OCI-LY3 (cell line): ENCODE data around the gene THOC6.
A peak's percentile ranks its signal among the peaks of the same experiment; 100 is the strongest.

Source experiments
- H2AFZ ChIP-seq: fragments of 200-600, 300-600 bp; shearing (Covaris generic); 2 replicates; pipeline ENCODE4 v1.6.0; 2014; ENCODE audit warnings: antibody characterized with exemption, low read depth, low read length
- H3K27ac ChIP-seq: fragments of 200-600, 300-600 bp; sonication (generic); 2 replicates; pipeline ENCODE4 v1.5.1; 2014; ENCODE audit warnings: mild to moderate bottlenecking, low read length, moderate library complexity, mixed read lengths
- H3K27me3 ChIP-seq: fragments of 200-600, 300-600 bp; sonication (generic); 2 replicates; pipeline ENCODE4 v1.6.1; 2014; ENCODE audit warnings: low read depth, low read length, mixed read lengths
- H3K36me3 ChIP-seq: fragments of 200-600, 300-600 bp; sonication (generic); replicated peaks from 2 replicates; pipeline ENCODE3; 2014; ENCODE audit warnings: low read depth, low read length, mixed read lengths
- H3K4me1 ChIP-seq: fragments of 300-600, 200-600 bp; sonication (generic); 2 replicates; pipeline ENCODE4 v1.6.1; 2014; ENCODE audit warnings: low read length, mixed read lengths
- H3K4me2 ChIP-seq: fragments of 200-600, 300-600 bp; sonication (generic); 2 replicates; pipeline ENCODE4 v1.6.1; 2014; ENCODE audit warnings: low read length, mixed read lengths
- H3K4me3 ChIP-seq: fragments of 300-600, 200-600 bp; sonication (generic); 2 replicates; pipeline ENCODE4 v1.5.1; 2014; ENCODE audit warnings: antibody characterized with exemption, mild to moderate bottlenecking, low read length, moderate library complexity
- H3K79me2 ChIP-seq: fragments of 300-600, 200-600 bp; shearing (Covaris generic); 2 replicates; pipeline ENCODE4 v1.6.1; 2014; ENCODE audit warnings: mild to moderate bottlenecking, low read length, mixed read lengths
- H3K9ac ChIP-seq: fragments of 300-600, 200-600 bp; shearing (Covaris generic); 2 replicates; pipeline ENCODE4 v1.6.0; 2014; ENCODE audit warnings: mild to moderate bottlenecking, low read length, moderate library complexity
- H3K9me3 ChIP-seq: fragments of 200-600, 300-600 bp; shearing (Covaris generic); 2 replicates; pipeline ENCODE4 v1.6.1; 2014; ENCODE audit warnings: low read length, mixed read lengths; ENCODE audit not compliant: insufficient read depth
- H4K20me1 ChIP-seq: fragments of 200-600, 300-600 bp; sonication (generic); 2 replicates; pipeline ENCODE4 v1.6.1; 2016; ENCODE audit warnings: low read length, mixed read lengths; ENCODE audit not compliant: insufficient read depth
- CTCF ChIP-seq: fragments of 200-600, 300-600 bp; sonication (generic); IDR thresholded peaks from 2 replicates; pipeline ENCODE4 v1.5.1; 2014; ENCODE audit warnings: antibody characterized with exemption, low read length, low read depth
- EZH2phosphoT487 ChIP-seq: fragments of 200-600 bp; shearing (Covaris generic); IDR thresholded peaks from 2 replicates; pipeline ENCODE4 v1.6.1; 2018; ENCODE audit warnings: antibody characterized with exemption, mixed run types, low read depth

THOC6 gene

GRCh38 chr16:2981177-2981898 is 42.5 kb upstream of the THOC6 start:
- Histone ChIP-seq H2AFZ (no peak overlapping the region), H3K9ac (peak overlapping the region; percentile 93; the same call in 1 of the 2 replicates), H4K20me1 (no peaks in the 10 kb centered on the region), H3K36me3 (peaks cover 11% of the 10 kb centered on the region), H3K27ac (no peak overlapping the region), H3K4me1 (peaks cover 7% of the 10 kb centered on the region), H3K4me2 (peak overlapping the region; percentile 71), H3K4me3 (peak overlapping the region; percentile 92), H3K27me3 (no peaks in the 10 kb centered on the region), H3K79me2 (peaks cover 29% of the 10 kb centered on the region), H3K9me3 (no peaks in the 10 kb centered on the region)
- TF ChIP-seq EZH2phosphoT487 (no peak), CTCF (no peak)

GRCh38 chr16:2981899-2982250 is 42.0 kb upstream of the THOC6 start:
- Histone ChIP-seq H3K9me3 (no peaks in the 10 kb centered on the region), H3K27me3 (no peaks in the 10 kb centered on the region), H4K20me1 (no peaks in the 10 kb centered on the region), H3K9ac (no peak overlapping the region), H3K36me3 (peaks cover 10% of the 10 kb centered on the region), H3K27ac (no peak overlapping the region), H3K4me1 (peaks cover 7% of the 10 kb centered on the region), H3K79me2 (peaks cover 29% of the 10 kb centered on the region), H2AFZ (no peak overlapping the region), H3K4me2 (no peak overlapping the region), H3K4me3 (no peak overlapping the region)
- TF ChIP-seq CTCF, result no peak
- no peak for TF ChIP-seq EZH2phosphoT487

GRCh38 chr16:2982402-2982801 is 41.4 kb upstream of the THOC6 start:
- no peak overlapping the region for H2AFZ ChIP-seq
- H3K4me1 ChIP-seq, result peaks cover 7% of the 10 kb centered on the region
- H3K36me3 ChIP-seq, result peaks cover 7% of the 10 kb centered on the region
- TF ChIP-seq CTCF, result no peak
- TF ChIP-seq EZH2phosphoT487, result no peak
- H3K27me3 ChIP-seq, result no peaks in the 10 kb centered on the region
- H3K4me2 ChIP-seq, result no peak overlapping the region
- peaks cover 27% of the 10 kb centered on the region for H3K79me2 ChIP-seq
- no peaks in the 10 kb centered on the region for H3K9me3 ChIP-seq
- no peak overlapping the region for H3K9ac ChIP-seq
- H4K20me1 ChIP-seq, result no peaks in the 10 kb centered on the region
- no peak overlapping the region for H3K4me3 ChIP-seq
- no peak overlapping the region for H3K27ac ChIP-seq

GRCh38 chr16:2983706-2984136 is 40.1 kb upstream of the THOC6 start:
- Histone ChIP-seq H3K27ac (no peak overlapping the region), H3K4me1 (peaks cover 7% of the 10 kb centered on the region), H3K9ac (peak overlapping the region; percentile 57), H3K79me2 (peaks cover 16% of the 10 kb centered on the region), H3K9me3 (no peaks in the 10 kb centered on the region), H3K36me3 (no peaks in the 10 kb centered on the region), H2AFZ (peak overlapping the region; percentile 65), H3K27me3 (peaks cover 3% of the 10 kb centered on the region; the same call in 1 of the 2 replicates), H3K4me3 (peak overlapping the region; percentile 75), H4K20me1 (no peaks in the 10 kb centered on the region), H3K4me2 (peak overlapping the region; percentile 77)
- peak; percentile 81 for TF ChIP-seq CTCF
- no peak for TF ChIP-seq EZH2phosphoT487
